Measurements from ENCODE around the gene KLHL29. TPM values are rescaled to one million over a fixed set of nuclear protein-coding genes. Genes with fewer than 3 reads are reported as not detected.
A peak's percentile ranks its signal among the peaks of the same experiment; 100 is the strongest.

KLHL29 gene
- total RNA-seq, 1 donor from 2014 or later, result 4.4 TPM

DNA sequence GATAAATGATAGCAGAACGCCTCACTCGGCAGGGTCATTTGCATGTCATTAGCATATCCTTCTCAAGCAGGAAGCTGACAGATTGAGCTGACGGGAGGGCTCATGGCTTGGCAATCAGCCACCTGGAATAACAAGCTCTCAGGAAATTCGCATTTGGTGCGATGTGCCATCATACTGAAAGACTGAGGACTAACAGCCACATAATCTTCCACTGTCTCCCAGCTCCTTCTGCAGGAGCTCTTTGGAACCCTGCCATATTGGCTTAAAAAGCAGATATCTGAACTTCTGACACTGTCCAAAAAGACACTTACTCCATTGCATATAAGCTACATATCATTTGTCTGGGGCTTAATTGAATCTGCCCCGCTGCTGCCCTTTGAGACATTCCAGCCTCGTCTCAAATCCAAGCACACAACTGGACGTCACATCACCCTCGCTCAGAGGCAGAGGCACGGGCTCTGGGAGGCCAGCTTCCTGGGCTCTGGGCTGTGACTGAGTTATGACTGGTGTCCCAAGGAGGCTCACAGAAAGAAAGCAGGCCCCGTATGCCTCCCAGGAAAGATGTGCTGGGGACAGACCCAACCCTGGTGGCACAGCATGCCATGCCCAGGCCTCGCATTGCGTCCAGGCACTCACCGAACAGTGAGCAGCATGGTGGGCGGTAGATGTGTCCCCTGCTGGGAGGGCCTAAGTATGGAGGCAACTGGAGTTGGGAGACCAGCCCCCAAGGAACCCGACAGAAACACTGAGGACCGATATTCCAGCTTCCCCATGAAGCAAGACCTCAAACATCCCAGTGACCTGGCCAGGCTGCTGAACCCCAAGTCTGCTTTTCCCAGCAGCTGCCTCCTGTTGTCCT, 314.0 kb downstream of the KLHL29 start:
- TF ChIP-seq, protein P1, sequence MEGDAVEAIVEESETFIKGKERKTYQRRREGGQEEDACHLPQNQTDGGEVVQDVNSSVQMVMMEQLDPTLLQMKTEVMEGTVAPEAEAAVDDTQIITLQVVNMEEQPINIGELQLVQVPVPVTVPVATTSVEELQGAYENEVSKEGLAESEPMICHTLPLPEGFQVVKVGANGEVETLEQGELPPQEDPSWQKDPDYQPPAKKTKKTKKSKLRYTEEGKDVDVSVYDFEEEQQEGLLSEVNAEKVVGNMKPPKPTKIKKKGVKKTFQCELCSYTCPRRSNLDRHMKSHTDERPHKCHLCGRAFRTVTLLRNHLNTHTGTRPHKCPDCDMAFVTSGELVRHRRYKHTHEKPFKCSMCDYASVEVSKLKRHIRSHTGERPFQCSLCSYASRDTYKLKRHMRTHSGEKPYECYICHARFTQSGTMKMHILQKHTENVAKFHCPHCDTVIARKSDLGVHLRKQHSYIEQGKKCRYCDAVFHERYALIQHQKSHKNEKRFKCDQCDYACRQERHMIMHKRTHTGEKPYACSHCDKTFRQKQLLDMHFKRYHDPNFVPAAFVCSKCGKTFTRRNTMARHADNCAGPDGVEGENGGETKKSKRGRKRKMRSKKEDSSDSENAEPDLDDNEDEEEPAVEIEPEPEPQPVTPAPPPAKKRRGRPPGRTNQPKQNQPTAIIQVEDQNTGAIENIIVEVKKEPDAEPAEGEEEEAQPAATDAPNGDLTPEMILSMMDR (IDR thresholded peaks at IDR 0.05; ENCODE audit: unreplicated experiment), result no peak
- Mint-ChIP-seq H3K36me3 (ENCODE audit: insufficient read depth) (peaks cover 13% of the 10 kb centered on the region), H3K27ac (no peak overlapping the region), H3K4me1 (ENCODE audit: low read depth) (peaks cover 4% of the 10 kb centered on the region), H3K27me3 (no peaks in the 10 kb centered on the region), H3K9me3 (ENCODE audit: low read depth) (peaks cover 5% of the 10 kb centered on the region), H3K4me3 (ENCODE audit: low read depth) (no peak overlapping the region)
- no peak for DNase-seq (ENCODE audit: low spot score, unreplicated experiment)

DNA sequence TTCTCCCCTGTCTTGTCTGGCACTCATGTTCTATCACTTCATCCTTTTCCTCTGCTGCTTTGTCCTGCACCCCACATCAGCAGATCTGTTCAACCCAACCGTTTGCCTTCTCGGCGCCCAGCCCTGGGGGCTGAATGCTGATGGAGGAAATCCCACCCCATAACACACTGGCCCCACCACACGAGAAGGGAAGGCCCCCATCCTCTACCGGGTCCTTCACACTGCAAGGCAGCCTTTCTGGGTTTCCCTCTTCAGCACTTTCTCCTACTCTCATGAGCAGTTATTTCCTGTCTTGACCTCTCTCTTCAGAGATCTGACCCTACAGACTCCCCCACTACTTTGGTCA, 314.6 kb downstream of the KLHL29 start:
- Mint-ChIP-seq H3K27me3 (no peaks in the 10 kb centered on the region), H3K36me3 (ENCODE audit: insufficient read depth) (peaks cover 13% of the 10 kb centered on the region), H3K4me1 (ENCODE audit: low read depth) (peaks cover 4% of the 10 kb centered on the region), H3K27ac (no peak overlapping the region), H3K9me3 (ENCODE audit: low read depth) (peaks cover 5% of the 10 kb centered on the region), H3K4me3 (ENCODE audit: low read depth) (no peak overlapping the region)
- DNase-seq (ENCODE audit: low spot score, unreplicated experiment), result no peak
- TF ChIP-seq, protein P1 (IDR thresholded peaks at IDR 0.05; ENCODE audit: unreplicated experiment), result no peak

DNA sequence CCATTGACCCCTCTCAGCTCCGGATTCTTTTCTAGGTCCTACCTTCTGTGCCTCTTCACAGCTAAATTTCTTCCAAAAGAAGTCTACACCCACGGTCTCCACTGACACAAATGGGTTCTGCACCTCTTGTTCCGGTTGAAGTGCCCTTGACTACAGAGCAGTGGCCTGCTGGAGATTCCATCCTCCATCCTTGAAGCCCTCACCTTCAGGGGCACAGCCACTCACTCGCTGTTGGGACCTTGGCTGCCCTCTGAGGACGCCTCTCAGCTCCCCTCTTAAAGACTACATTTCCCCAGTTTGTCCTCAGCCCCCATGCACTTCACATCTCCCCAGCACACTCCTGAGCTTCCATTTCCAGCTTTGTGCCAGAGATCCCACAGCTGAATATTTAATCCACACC, 315.6 kb downstream of the KLHL29 start:
- Mint-ChIP-seq H3K4me3 (ENCODE audit: low read depth) (no peak overlapping the region), H3K36me3 (ENCODE audit: insufficient read depth) (peaks cover 17% of the 10 kb centered on the region), H3K27ac (no peak overlapping the region), H3K27me3 (no peaks in the 10 kb centered on the region), H3K9me3 (ENCODE audit: low read depth) (peaks cover 5% of the 10 kb centered on the region), H3K4me1 (ENCODE audit: low read depth) (peaks cover 4% of the 10 kb centered on the region)
- TF ChIP-seq, protein P1 (IDR thresholded peaks at IDR 0.05; ENCODE audit: unreplicated experiment), result no peak
- DNase-seq (ENCODE audit: low spot score, unreplicated experiment), result no peak

DNA sequence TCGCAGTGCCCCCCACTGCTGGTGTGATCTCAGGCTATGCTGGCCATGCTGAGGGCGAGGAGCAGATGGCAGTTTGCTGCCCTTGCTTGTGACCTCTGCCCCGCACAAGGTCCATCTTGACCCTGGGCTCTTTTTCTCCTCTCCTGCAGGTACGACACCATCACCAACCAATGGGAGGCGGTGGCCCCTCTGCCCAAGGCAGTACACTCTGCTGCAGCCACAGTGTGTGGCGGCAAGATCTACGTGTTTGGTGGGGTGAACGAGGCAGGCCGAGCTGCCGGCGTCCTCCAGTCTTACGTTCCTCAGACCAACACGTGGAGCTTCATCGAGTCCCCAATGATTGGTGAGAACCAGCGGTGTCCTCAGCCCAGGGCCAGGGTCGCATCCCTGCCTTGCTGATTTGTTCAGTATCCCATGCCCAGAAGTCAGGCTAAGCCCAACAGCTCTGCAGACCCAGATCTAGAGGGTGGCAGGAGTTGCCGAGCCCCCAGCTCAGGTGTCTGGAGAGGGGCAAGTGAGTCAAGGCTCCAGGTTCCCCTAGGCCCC, 318.1 kb downstream of the KLHL29 start:
- Mint-ChIP-seq H3K27me3 (no peaks in the 10 kb centered on the region), H3K4me3 (ENCODE audit: low read depth) (no peak overlapping the region), H3K4me1 (ENCODE audit: low read depth) (no peaks in the 10 kb centered on the region), H3K36me3 (ENCODE audit: insufficient read depth) (peaks cover 24% of the 10 kb centered on the region), H3K9me3 (ENCODE audit: low read depth) (peaks cover 5% of the 10 kb centered on the region), H3K27ac (peak overlapping the region; percentile 20)
- no peak for DNase-seq (ENCODE audit: low spot score, unreplicated experiment)
- TF ChIP-seq, protein P1 (IDR thresholded peaks at IDR 0.05; ENCODE audit: unreplicated experiment), result no peak

DNA sequence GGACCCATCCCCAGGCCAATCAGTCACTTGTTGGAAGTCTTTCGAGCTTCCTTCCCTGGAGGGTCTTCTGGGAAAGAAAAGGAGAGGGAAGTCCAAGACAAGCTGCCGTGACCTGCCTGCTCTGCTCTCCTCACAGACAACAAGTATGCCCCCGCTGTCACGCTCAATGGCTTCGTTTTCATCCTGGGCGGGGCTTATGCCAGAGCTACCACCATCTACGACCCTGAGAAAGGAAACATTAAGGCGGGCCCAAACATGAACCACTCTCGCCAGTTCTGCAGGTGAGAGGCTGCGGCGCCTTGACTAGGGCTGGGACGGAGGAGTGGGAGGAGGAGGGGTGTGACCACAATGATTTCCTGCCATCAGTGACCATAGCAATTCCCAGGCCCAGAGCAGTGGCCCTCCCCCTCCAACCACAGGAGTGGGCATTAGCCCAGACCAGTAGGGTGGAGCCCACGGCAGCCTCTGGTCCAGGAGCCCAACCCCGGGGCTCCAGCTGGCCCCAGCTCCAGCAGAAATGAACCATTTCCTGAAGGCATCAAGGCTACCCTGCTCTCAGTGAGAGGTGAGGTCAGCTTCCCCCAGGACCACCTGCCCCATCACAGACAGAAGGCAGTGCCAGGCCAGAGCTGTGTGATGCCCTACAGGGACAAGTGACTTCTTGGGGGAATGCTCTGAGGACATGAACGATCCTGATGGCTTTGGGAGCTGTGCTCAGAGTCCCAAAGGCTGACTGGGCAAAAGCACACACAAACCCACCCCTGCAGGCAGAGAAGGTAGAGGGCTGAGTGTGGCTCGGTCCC, 318.8 kb downstream of the KLHL29 start:
- DNase-seq (ENCODE audit: low spot score, unreplicated experiment), result no peak
- Mint-ChIP-seq H3K27ac (peak overlapping the region; percentile 20), H3K9me3 (ENCODE audit: low read depth) (peaks cover 5% of the 10 kb centered on the region), H3K4me1 (ENCODE audit: low read depth) (no peaks in the 10 kb centered on the region), H3K27me3 (no peaks in the 10 kb centered on the region), H3K4me3 (ENCODE audit: low read depth) (no peak overlapping the region), H3K36me3 (ENCODE audit: insufficient read depth) (peaks cover 24% of the 10 kb centered on the region)
- TF ChIP-seq, protein P1 (IDR thresholded peaks at IDR 0.05; ENCODE audit: unreplicated experiment), result no peak

Measured in progenitor cell of endocrine pancreas (in vitro differentiated cells).